Loucy (cell line): Measurements from ENCODE around the gene BSN.
A peak's percentile ranks its signal among the peaks of the same experiment; 100 is the strongest.

Experiments used
- H2AFZ ChIP-seq: fragments of 200-600 bp; sonication (generic); 2 replicates; pipeline ENCODE4 v1.6.0; 2016; ENCODE audit warnings: antibody characterized with exemption, mild to moderate bottlenecking, low read length, moderate library complexity
- H3F3A ChIP-seq: fragments of 200-600 bp; 2 replicates; pipeline ENCODE4 v1.6.0; 2016; ENCODE audit warnings: antibody characterized with exemption, low read depth, mild to moderate bottlenecking
- H3K27me3 ChIP-seq: fragments of 200-600 bp; sonication (generic); 2 replicates; pipeline ENCODE4 v1.6.1; 2014; ENCODE audit warnings: low read length, mild to moderate bottlenecking; ENCODE audit not compliant: insufficient read depth, poor library complexity, severe bottlenecking
- H3K36me3 ChIP-seq: fragments of 200-600 bp; sonication (generic); 2 replicates; pipeline ENCODE4 v1.6.1; 2016; ENCODE audit warnings: low read length; ENCODE audit not compliant: insufficient read depth
- H3K4me1 ChIP-seq: fragments of 200-600 bp; sonication (generic); 2 replicates; pipeline ENCODE4 v1.5.1; 2014; ENCODE audit warnings: low read length, mild to moderate bottlenecking; ENCODE audit not compliant: insufficient read depth, poor library complexity, severe bottlenecking
- H3K4me2 ChIP-seq: fragments of 200-600 bp; sonication (generic); 2 replicates; pipeline ENCODE4 v1.6.0; 2014; ENCODE audit warnings: antibody characterized with exemption, low read length, low read depth, mild to moderate bottlenecking; ENCODE audit not compliant: poor library complexity, severe bottlenecking
- H3K4me3 ChIP-seq: fragments of 200-600 bp; sonication (generic); 2 replicates; pipeline ENCODE4 v1.5.1; 2014; ENCODE audit warnings: low read length, mild to moderate bottlenecking, mixed read lengths; ENCODE audit not compliant: poor library complexity, severe bottlenecking
- H3K79me2 ChIP-seq: fragments of 200-600 bp; sonication (generic); 2 replicates; pipeline ENCODE4 v1.6.1; 2014; ENCODE audit warnings: low read length; ENCODE audit not compliant: insufficient read depth
- H3K9ac ChIP-seq: fragments of 200-600 bp; sonication (generic); 2 replicates; pipeline ENCODE4 v1.6.0; 2014; ENCODE audit warnings: mild to moderate bottlenecking, low read depth, low read length, moderate library complexity; ENCODE audit not compliant: poor library complexity, severe bottlenecking
- H3K9me2 ChIP-seq: fragments of 200-600 bp; sonication (generic); replicated peaks from 2 replicates; pipeline ENCODE4 v1.6.1; 2016; ENCODE audit warnings: low read depth, low read length, mixed read lengths
- H3K9me3 ChIP-seq: fragments of 200-600 bp; sonication (generic); 2 replicates; pipeline ENCODE4 v1.6.1; 2014; ENCODE audit warnings: mild to moderate bottlenecking, antibody characterized with exemption, low read length, low read depth; ENCODE audit not compliant: insufficient read depth
- H4K20me1 ChIP-seq: fragments of 200-600 bp; sonication (generic); 2 replicates; pipeline ENCODE4 v1.6.0; 2014; ENCODE audit warnings: antibody characterized with exemption, low read length, mild to moderate bottlenecking; ENCODE audit not compliant: insufficient read depth, poor library complexity, severe bottlenecking
- CTCF ChIP-seq: fragments of 200-600 bp; sonication (generic); conservative IDR thresholded peaks from 2 replicates; pipeline ENCODE4 v1.5.1; 2014; ENCODE audit warnings: mild to moderate bottlenecking, antibody characterized with exemption, low read length
- EZH2phosphoT487 ChIP-seq: fragments of 200-600 bp; IDR thresholded peaks from 2 replicates; pipeline ENCODE4 v1.6.1; 2018; ENCODE audit warnings: antibody characterized with exemption, mild to moderate bottlenecking, moderate library complexity, borderline replicate concordance

BSN gene

DNA sequence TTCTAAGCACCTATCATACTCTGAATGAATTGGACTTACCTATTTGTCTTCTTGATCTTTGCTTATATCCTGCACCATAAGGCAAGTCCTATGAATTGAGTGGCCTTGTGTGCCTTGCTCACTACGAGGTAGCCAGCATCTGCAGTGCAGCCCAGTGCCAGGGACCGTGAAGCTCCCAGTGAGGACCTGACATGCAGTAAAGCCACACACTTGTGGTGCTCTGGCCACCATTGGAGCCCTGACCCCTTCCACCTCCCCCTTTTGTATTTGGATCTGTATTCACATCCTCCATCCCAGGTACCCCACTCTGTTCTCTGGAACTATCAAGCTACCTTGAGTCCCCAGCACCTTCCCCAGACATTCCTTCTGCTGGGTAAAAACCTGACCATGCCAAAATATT is 52.1 kb downstream of the BSN start:
- H3K36me3 ChIP-seq = no peaks in the 10 kb centered on the region
- no peaks in the 10 kb centered on the region for H3K79me2 ChIP-seq
- H3K9ac ChIP-seq = no peak overlapping the region
- H3K4me2 ChIP-seq = no peak overlapping the region
- no peaks in the 10 kb centered on the region for H3K9me2 ChIP-seq
- H3K9me3 ChIP-seq = no peaks in the 10 kb centered on the region
- no peaks in the 10 kb centered on the region for H3K27me3 ChIP-seq
- H3K4me3 ChIP-seq = no peak overlapping the region
- peaks cover 9% of the 10 kb centered on the region for H3K4me1 ChIP-seq
- no peak overlapping the region for H2AFZ ChIP-seq
- no peaks in the 10 kb centered on the region for H3F3A ChIP-seq
- TF ChIP-seq CTCF (no peak), EZH2phosphoT487 (no peak)
- no peaks in the 10 kb centered on the region for H4K20me1 ChIP-seq

DNA sequence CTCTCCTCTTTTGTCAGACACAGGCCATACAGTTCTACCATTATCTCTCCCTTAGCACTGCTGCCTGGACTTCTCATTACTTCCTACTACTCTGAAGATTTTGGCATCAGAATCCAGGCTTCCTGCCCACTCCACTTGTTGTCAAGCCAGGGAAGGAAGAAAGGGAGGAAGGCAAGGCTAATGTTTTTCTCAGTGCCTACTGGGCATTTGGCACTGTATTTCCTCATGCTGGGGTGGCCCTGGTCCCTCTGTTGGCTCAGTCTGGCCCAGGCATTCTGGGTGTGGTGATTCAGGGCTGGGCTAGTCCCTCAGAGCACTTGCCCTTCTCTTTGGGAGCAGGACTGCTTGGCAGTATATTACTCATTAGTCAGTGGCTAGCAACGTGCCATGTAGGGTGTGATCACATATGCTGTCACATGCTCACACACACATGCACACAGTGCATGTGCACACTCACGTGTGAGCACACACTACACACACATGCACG is 52.9 kb downstream of the BSN start:
- Histone ChIP-seq H3K79me2 (no peaks in the 10 kb centered on the region), H3K4me3 (no peak overlapping the region), H2AFZ (no peak overlapping the region), H3K4me2 (no peak overlapping the region), H3K9me3 (no peaks in the 10 kb centered on the region), H3K9me2 (no peaks in the 10 kb centered on the region), H4K20me1 (no peaks in the 10 kb centered on the region), H3K36me3 (no peaks in the 10 kb centered on the region), H3K4me1 (peaks cover 9% of the 10 kb centered on the region), H3K27me3 (no peaks in the 10 kb centered on the region), H3K9ac (no peak overlapping the region), H3F3A (no peaks in the 10 kb centered on the region)
- no peak for TF ChIP-seq CTCF
- TF ChIP-seq EZH2phosphoT487 = no peak

DNA sequence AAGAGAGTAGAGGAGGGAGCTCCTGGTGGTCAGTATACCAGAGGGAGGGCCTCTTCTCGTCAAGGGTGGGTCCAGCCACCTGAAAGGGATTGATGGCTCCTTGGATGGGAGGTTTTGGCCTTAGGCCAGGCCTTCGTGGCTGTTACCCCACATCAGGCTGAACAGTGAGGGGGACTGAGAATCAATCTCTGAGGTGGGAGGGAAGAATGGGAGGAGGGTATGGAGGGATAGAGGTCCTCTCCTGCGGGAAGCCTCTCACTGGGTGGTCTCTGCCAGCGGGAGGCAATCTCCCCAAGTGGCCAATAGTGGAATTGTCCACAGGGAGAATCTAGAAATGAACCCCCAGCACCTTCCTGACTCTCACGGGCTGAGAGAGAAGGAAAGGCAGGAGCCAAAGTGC is 53.5 kb downstream of the BSN start:
- H3K79me2 ChIP-seq = no peaks in the 10 kb centered on the region
- no peaks in the 10 kb centered on the region for H3K36me3 ChIP-seq
- H3K4me1 ChIP-seq = peaks cover 9% of the 10 kb centered on the region
- H3K9ac ChIP-seq = no peak overlapping the region
- H3K4me3 ChIP-seq = no peak overlapping the region
- H2AFZ ChIP-seq = 0 out of 2 replicates have a peak overlapping the region, but pooled peaks have one; percentile 31
- H3K9me2 ChIP-seq = no peaks in the 10 kb centered on the region
- H3K27me3 ChIP-seq = no peaks in the 10 kb centered on the region
- TF ChIP-seq EZH2phosphoT487 = no peak
- peak; percentile 58 for TF ChIP-seq CTCF
- no peak overlapping the region for H3K4me2 ChIP-seq
- H4K20me1 ChIP-seq = no peaks in the 10 kb centered on the region
- no peaks in the 10 kb centered on the region for H3F3A ChIP-seq
- no peaks in the 10 kb centered on the region for H3K9me3 ChIP-seq
